Omental fat pad (tissue), 4 donors: ENCODE results near the gene DUOXA1. TPM values are rescaled to one million over a fixed set of nuclear protein-coding genes. Genes with fewer than 3 reads are reported as not detected.

Experiments used
- ATAC-seq: fragments of 150-250 bp; one replicate; pipeline ENCODE4 v1.9.1; 2016; ENCODE audit warnings: mild to moderate bottlenecking, moderate library complexity; ENCODE audit not compliant: low FRiP score
- DNase-seq: peaks from one replicate; pipeline ENCODE4 v3.0.0-alpha.2; 2019; ENCODE audit warnings: low spot score
- total RNA-seq, 4 donors: library from RNA; depleted of rRNA; stranded (reverse); fragments of >200 nt; gene quantifications; one replicate each; pipeline ENCODE4 v1.1.0, GENCODE V29; 2016
- TF ChIP-seq, protein P1 (sequence below), 3 donors: fragments of 450-650 bp; IDR thresholded peaks; one replicate each; pipeline ENCODE4 v1.5.1; 2016 to 2017; ENCODE audit warnings: antibody characterized with exemption in 3 of 3, mild to moderate bottlenecking in 3 of 3, moderate library complexity in 2 of 3

Gene DUOXA1
- total RNA-seq, 4 donors from 2014 or later = 0.95 to 1.9 (median 1.4) TPM

DNA sequence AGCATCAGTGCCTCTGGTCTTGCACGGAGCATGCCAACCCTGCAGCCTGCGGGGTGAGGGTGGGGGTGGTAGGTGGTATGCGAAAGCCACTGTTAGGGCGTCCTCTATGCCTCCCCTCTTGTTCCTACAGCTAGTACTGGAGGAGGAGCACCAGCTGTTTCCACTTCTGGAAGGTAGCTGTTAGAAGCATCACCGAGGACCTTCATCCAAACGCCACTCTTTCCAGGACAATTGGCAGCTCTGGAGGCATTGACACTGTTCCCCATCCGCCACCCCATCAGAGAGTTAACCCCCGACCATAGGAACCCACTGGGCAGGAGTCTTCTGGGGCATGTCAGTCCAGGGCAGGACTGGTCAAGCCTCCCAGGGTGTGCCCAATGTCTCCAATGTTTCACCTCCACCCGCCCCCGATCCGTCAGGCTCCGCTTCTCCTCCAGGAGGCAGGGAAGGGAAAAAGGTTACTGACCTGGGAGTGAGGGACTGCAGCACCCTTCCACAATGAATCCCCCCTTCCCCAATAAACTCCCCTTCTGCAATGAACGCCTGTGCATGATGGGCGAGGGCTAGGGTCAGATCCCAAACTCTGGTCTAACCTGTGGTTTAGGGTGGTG is 16.2 kb downstream of the DUOXA1 start:
- ATAC-seq = no peak
- TF ChIP-seq, protein P1, sequence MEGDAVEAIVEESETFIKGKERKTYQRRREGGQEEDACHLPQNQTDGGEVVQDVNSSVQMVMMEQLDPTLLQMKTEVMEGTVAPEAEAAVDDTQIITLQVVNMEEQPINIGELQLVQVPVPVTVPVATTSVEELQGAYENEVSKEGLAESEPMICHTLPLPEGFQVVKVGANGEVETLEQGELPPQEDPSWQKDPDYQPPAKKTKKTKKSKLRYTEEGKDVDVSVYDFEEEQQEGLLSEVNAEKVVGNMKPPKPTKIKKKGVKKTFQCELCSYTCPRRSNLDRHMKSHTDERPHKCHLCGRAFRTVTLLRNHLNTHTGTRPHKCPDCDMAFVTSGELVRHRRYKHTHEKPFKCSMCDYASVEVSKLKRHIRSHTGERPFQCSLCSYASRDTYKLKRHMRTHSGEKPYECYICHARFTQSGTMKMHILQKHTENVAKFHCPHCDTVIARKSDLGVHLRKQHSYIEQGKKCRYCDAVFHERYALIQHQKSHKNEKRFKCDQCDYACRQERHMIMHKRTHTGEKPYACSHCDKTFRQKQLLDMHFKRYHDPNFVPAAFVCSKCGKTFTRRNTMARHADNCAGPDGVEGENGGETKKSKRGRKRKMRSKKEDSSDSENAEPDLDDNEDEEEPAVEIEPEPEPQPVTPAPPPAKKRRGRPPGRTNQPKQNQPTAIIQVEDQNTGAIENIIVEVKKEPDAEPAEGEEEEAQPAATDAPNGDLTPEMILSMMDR (IDR thresholded peaks at IDR 0.05) = no peak
- no peak for DNase-seq

DNA sequence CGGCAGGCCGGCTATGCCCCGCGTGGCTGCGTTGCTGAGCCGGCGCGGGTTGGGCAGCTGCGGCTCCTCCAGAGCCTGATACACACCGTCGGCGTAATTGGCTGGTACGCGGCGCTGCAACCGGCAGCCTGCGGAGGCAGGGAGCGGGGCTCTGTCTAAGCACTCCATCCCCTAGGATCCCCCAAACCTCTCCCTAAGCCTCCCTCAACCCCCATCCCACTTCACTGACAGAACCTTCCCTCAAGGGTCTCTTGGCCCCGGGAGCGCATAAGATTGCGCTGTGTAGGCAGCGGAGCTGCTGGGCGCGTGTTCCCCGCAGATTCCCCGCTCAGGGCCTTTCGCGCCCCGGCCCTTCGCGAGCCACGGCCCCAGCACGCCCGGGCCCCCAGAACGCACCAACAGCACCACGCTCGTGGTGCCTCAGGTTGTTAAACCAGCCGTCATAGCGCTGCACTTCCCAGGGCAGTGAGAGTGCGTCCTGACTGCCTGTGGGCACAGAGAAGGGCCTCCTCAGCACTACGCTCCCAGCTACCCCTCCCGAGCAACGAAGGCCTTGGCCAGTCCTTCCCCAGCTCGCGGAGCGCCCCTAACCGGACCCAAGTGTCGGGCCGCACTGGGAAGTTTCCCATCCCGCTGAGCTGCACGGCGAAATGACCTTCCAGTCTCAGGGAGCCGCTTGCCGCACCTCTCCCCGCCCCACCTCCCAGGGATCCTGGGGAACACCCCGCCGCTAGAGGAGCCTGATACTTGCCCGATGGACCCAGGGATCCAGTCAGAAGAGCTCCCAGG is 16.9 kb downstream of the DUOXA1 start:
- DNase-seq (no peak), ATAC-seq (no peak)
- TF ChIP-seq, protein P1 (IDR thresholded peaks at IDR 0.05) = no peak

DNA sequence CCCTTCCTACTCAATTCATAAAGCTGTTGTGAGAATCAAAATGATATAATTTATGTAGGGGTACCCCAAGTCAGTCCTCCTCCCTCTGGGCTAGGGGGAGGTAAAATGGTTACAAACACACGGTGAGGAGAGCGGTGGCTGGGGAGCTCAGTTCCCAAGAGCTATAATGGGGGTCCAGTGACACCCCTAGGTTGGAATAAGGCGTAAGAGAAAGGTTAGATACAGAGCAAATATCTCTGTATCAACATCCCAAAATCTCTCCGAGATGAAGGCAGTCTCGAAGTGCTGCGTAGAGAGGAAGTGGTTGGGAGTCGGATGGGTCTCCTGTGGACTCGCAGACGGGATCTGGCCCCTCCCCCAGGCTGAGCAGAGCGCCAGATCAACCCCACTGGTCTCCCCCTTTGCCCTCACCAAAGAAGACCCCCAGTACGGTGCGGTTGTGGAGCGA is 17.5 kb downstream of the DUOXA1 start:
- DNase-seq (no peak), ATAC-seq (no peak)
- TF ChIP-seq, protein P1 (IDR thresholded peaks at IDR 0.05) = no peak

DNA sequence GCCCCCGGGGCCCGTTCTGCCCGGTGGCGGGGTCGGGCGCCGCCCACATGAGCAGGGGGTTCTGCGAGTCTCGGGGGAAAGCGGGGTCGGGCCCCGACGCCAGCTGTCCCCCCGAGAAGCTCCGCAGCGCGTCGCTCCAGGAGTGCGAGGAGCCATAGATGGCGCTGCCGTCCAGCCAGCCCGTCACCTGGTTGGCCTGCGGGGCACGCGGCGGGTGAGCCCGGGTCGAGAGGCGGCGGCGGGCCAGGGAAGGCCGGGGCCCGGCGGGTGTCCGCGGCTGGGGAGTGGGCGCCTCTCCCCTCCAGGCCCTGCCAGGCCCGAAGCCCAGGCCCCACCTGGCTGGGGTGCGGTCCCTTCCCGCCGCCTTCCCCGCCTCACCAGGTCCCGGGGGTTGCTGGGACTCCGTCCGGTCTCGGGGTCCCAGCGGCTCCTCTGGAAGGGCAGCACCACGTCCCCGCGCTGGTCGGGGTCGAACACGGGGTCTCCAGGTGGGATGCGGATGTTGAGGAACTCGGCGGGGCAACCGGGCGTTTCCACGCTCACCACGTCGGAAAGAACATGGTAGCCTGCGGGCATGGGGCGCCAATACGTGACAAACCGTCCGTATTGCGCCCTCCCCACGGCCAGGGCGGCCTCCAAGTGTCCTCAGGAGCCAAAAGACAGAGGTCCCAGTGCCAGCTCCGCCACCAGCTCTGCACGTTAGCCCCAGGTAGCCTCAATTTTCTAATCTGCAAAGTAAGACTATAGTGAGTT is 18.1 kb downstream of the DUOXA1 start:
- DNase-seq (no peak), ATAC-seq (no peak)
- TF ChIP-seq, protein P1 (IDR thresholded peaks at IDR 0.05) = no peak

DNA sequence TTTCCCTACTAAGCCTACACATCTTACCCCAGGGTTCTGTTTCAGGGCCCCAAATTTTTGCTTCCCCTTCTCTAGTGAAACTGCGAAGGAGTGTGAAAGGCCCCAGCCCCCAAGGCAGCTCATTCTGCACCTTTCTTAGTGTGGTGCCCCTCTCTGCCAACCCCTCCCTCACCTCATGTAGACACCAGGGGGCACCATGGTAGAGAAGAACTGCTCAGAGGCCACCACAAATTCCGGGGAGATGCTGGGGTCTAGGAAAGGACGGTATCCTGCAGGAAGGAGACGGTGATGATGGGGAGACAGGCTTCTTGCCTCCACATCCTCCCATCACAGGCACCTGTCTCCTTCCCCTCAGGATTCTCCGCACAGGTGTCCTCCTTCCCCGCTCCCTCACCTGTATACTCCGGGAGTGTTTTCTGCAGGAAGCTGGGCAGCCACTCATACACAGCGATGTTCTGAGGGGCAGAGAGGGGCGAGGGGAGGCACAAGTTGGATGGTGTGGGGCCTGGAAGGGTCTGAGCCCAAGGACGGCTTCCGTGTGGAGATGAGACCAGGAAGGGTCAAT is 19.3 kb downstream of the DUOXA1 start:
- TF ChIP-seq, protein P1 (IDR thresholded peaks at IDR 0.05) = no peak
- no peak for DNase-seq
- ATAC-seq = no peak

DNA sequence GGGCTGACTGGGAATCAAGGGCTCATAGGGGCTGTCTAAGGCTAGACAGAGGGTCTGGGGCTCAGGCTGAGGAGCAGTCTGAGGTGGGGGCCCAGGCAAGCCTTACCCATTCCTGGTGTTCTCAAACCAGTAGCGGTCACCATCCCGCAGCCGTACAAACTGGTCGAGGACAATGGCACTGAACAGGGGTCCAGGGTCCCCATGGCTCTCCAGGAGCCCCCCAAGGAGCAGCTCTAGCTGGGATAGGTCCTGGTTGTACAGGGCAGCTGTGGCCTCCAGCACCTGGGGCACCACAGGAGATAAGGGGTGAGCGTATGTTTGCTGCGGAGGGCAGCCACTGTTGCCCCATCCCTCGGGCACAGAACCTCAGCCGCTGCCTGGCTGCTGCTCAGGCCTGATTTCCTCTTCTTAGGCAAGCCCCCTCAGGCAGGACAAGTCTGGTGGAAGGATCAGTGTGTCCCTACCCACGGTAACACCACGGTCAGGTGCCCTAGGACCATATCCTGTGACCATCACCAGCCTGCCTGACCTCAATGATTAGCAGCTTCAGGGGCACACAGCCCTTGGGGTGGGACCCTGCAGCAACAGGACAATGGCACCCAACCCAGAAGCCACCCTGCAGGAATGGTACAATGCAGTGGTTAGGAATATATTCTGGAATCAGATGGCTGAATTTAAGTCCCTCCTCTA is 21.6 kb downstream of the DUOXA1 start:
- TF ChIP-seq, protein P1 (IDR thresholded peaks at IDR 0.05) = no peak
- ATAC-seq = no peak
- DNase-seq = no peak
